ENCODE data around the gene OR1L8.
"Not testable (repeated sequence)": the region's sequence is repeated elsewhere in the genome, so short reads cannot be mapped to it uniquely, and the experiment has no call there.

- not testable (repeated sequence) for TF ChIP-seq POLR2A (IDR thresholded peaks at IDR 0.05; ENCODE audit: low read depth, low read length); TAF1 (IDR thresholded peaks at IDR 0.05; ENCODE audit: borderline replicate concordance, low read depth, low read length)
These were observed at the start of gene OR1L8 for GRCh38 chr9:122583284-122583683.
